ENCODE results near the gene CASD1.

CASD1 gene

GRCh38 chr7:94509264-94509886 is at the start of gene CASD1:
Gene CASD1 (plus strand): TSS chr7:94509809. CDS start chr7:94510085, 276 bp downstream.
- peak; percentile 67 to 89 (median 88) for DNase-seq

- no peak for DNase-seq
Measured at GRCh38 chr7:94466516-94466915, 43.1 kb upstream of the CASD1 start.

- DNase-seq: no peak
Measured at GRCh38 chr7:94471604-94472003, 38.0 kb upstream of the CASD1 start.

- no peak for DNase-seq
Measured at GRCh38 chr7:94472608-94473007, 37.0 kb upstream of the CASD1 start.

GRCh38 chr7:94476251-94476840 is 33.3 kb upstream of the CASD1 start:
- DNase-seq: no peak

GRCh38 chr7:94477878-94478277 is 31.7 kb upstream of the CASD1 start:
- DNase-seq: no peak

GRCh38 chr7:94478648-94479214 is 30.9 kb upstream of the CASD1 start:
- DNase-seq: no peak

- no peak for DNase-seq
Measured at GRCh38 chr7:94481279-94481678, 28.3 kb upstream of the CASD1 start.

GRCh38 chr7:94482796-94483195 is 26.8 kb upstream of the CASD1 start:
- DNase-seq: no peak

- DNase-seq: no peak
Measured at GRCh38 chr7:94483843-94484242, 25.8 kb upstream of the CASD1 start.

GRCh38 chr7:94486216-94486615 is 23.4 kb upstream of the CASD1 start:
- no peak for DNase-seq

- DNase-seq: no peak
Measured at GRCh38 chr7:94491410-94491809, 18.2 kb upstream of the CASD1 start.

- DNase-seq: no peak
Measured at GRCh38 chr7:94492601-94493000, 17.0 kb upstream of the CASD1 start.

GRCh38 chr7:94497874-94498670 is 11.5 kb upstream of the CASD1 start:
- no peak for DNase-seq

GRCh38 chr7:94498918-94499317 is 10.7 kb upstream of the CASD1 start:
- no peak for DNase-seq

- DNase-seq: peak in 1 of 3 experiments; percentile 28
Measured at GRCh38 chr7:94507462-94507861, 2.1 kb upstream of the CASD1 start.

- DNase-seq: peak in 1 of 3 experiments; percentile 49
Measured at GRCh38 chr7:94507962-94508361, 1.6 kb upstream of the CASD1 start.

- DNase-seq: peak; percentile 75 to 98 (median 91)
Measured at GRCh38 chr7:94509887-94510581, 425 bp downstream of the CASD1 start.

- DNase-seq: peak; percentile 35 to 94 (median 92)
Measured at GRCh38 chr7:94510582-94511496, 1.2 kb downstream of the CASD1 start.

GRCh38 chr7:94511718-94512117 is 2.1 kb downstream of the CASD1 start:
- DNase-seq: peak in 2 of 3 experiments; percentile 58 to 71

GRCh38 chr7:94512735-94513564 is 3.3 kb downstream of the CASD1 start:
- peak in 1 of 3 experiments; percentile 43 for DNase-seq

Data from NCI-H1417 (cell line).